GM20431 (cell line): ENCODE results near the gene KCNT2.
"Not testable (repeated sequence)": the region's sequence is repeated elsewhere in the genome, so short reads cannot be mapped to it uniquely, and the experiment has no call there.

Experiments used
- in situ Hi-C: fragments of 300-500 bp; cut with MseI, MboI; formaldehyde crosslinking; loops from one replicate; pipeline ENCODE4 v1.15.0; 2020; ENCODE audit warnings: low sequenced_read_pairs; ENCODE audit not compliant: unreplicated experiment

KCNT2 gene

GRCh38 chr1:196522574-196523345, 85.5 kb downstream of the KCNT2 start:
- in situ Hi-C loops, result not testable (repeated sequence)

GRCh38 chr1:196517193-196517592, 91.0 kb downstream of the KCNT2 start:
- in situ Hi-C loops, result no loop called here

- in situ Hi-C loops, result no loop called here
Measured at GRCh38 chr1:196516373-196516772, 91.9 kb downstream of the KCNT2 start.

GRCh38 chr1:196515904-196516303, 92.3 kb downstream of the KCNT2 start:
- in situ Hi-C loops, result no loop called here

- in situ Hi-C loops, result no loop called here
Measured at GRCh38 chr1:196513821-196514220, 94.4 kb downstream of the KCNT2 start.

- in situ Hi-C loops, result no loop called here
Measured at GRCh38 chr1:196510451-196510850, 97.8 kb downstream of the KCNT2 start.

GRCh38 chr1:196504224-196504623, 104.0 kb downstream of the KCNT2 start:
- in situ Hi-C loops, result not testable (repeated sequence)

GRCh38 chr1:196502437-196502836, 105.8 kb downstream of the KCNT2 start:
- in situ Hi-C loops, result no loop called here

- in situ Hi-C loops, result no loop called here
Measured at GRCh38 chr1:196501760-196502428, 106.3 kb downstream of the KCNT2 start.

GRCh38 chr1:196497817-196498216, 110.4 kb downstream of the KCNT2 start:
- in situ Hi-C loops, result no loop called here

GRCh38 chr1:196494766-196495165, 113.5 kb downstream of the KCNT2 start:
- in situ Hi-C loops, result no loop called here

GRCh38 chr1:196493881-196494280, 114.4 kb downstream of the KCNT2 start:
- in situ Hi-C loops, result no loop called here

- in situ Hi-C loops, result no loop called here
Measured at GRCh38 chr1:196488579-196488978, 119.7 kb downstream of the KCNT2 start.

- in situ Hi-C loops, result no loop called here
Measured at GRCh38 chr1:196486346-196486745, 121.9 kb downstream of the KCNT2 start.

- in situ Hi-C loops, result no loop called here
Measured at GRCh38 chr1:196481616-196482015, 126.6 kb downstream of the KCNT2 start.

- in situ Hi-C loops, result no loop called here
Measured at GRCh38 chr1:196477262-196477661, 131.0 kb downstream of the KCNT2 start.

- in situ Hi-C loops, result no loop called here
Measured at GRCh38 chr1:196467230-196467925, 140.9 kb downstream of the KCNT2 start.

- in situ Hi-C loops, result no loop called here
Measured at GRCh38 chr1:196466654-196467053, 141.6 kb downstream of the KCNT2 start.

GRCh38 chr1:196466166-196466565, 142.1 kb downstream of the KCNT2 start:
- in situ Hi-C loops, result no loop called here

GRCh38 chr1:196464480-196464941, 143.7 kb downstream of the KCNT2 start:
- in situ Hi-C loops, result no loop called here

- in situ Hi-C loops, result no loop called here
Measured at GRCh38 chr1:196462086-196462485, 146.2 kb downstream of the KCNT2 start.
